GM21381 (cell line): ENCODE measurements around the gene THSD7B.
"Not testable (repeated sequence)": the region's sequence is repeated elsewhere in the genome, so short reads cannot be mapped to it uniquely, and the experiment has no call there.

Source experiments
- ATAC-seq: cut with Tn5 transposase; IDR thresholded peaks from one replicate; pipeline ENCODE4 v1.9.1; 2021; ENCODE audit warnings: mild to moderate bottlenecking, moderate library complexity; ENCODE audit not compliant: unreplicated experiment

The THSD7B gene

GRCh38 chr2:137670111-137670510 is 904.8 kb downstream of the THSD7B start:
- no peak for ATAC-seq

- no peak for ATAC-seq
Measured at GRCh38 chr2:137672989-137673552, 907.7 kb downstream of the THSD7B start.

- no peak for ATAC-seq
Measured at GRCh38 chr2:137674991-137675390, 909.6 kb downstream of the THSD7B start.

GRCh38 chr2:137675584-137676327 is 910.4 kb downstream of the THSD7B start:
- ATAC-seq: no peak

- no peak for ATAC-seq
Measured at GRCh38 chr2:137676346-137676745, 911.0 kb downstream of the THSD7B start.

- no peak for ATAC-seq
Measured at GRCh38 chr2:137677466-137677865, 912.1 kb downstream of the THSD7B start.

- no peak for ATAC-seq
Measured at GRCh38 chr2:137689549-137689948, 924.2 kb downstream of the THSD7B start.

- ATAC-seq: no peak
Measured at GRCh38 chr2:137693534-137693933, 928.2 kb downstream of the THSD7B start.

- ATAC-seq: no peak
Measured at GRCh38 chr2:137696916-137697315, 931.6 kb downstream of the THSD7B start.

- ATAC-seq: not testable (repeated sequence)
Measured at GRCh38 chr2:137700250-137700649, 934.9 kb downstream of the THSD7B start.

GRCh38 chr2:137700681-137701080 is 935.3 kb downstream of the THSD7B start:
- ATAC-seq: no peak

GRCh38 chr2:137705296-137705695 is 940.0 kb downstream of the THSD7B start:
- no peak for ATAC-seq

- ATAC-seq: no peak
Measured at GRCh38 chr2:137706786-137707613, 941.7 kb downstream of the THSD7B start.

GRCh38 chr2:137708311-137708710 is 943.0 kb downstream of the THSD7B start:
- no peak for ATAC-seq

- no peak for ATAC-seq
Measured at GRCh38 chr2:137715731-137716191, 950.4 kb downstream of the THSD7B start.

GRCh38 chr2:137718786-137719185 is 953.4 kb downstream of the THSD7B start:
- no peak for ATAC-seq

GRCh38 chr2:137721733-137722132 is 956.4 kb downstream of the THSD7B start:
- no peak for ATAC-seq

GRCh38 chr2:137724912-137725311 is 959.6 kb downstream of the THSD7B start:
- ATAC-seq: no peak
